Lower leg skin (tissue), 4 donors: Measurements from ENCODE around the gene ARFIP1. TPM values are rescaled to one million over a fixed set of nuclear protein-coding genes. Genes with fewer than 3 reads are reported as not detected.
A peak's percentile ranks its signal among the peaks of the same experiment; 100 is the strongest.

Experiments used
- DNase-seq, 2 donors: peaks; one replicate each; pipeline ENCODE4 v3.0.0-alpha.2; 2019; ENCODE audit warnings: low spot score in 2 of 2
- H3K4me3 ChIP-seq: fragments of 200-600 bp; sonication (generic); 2 replicates; pipeline ENCODE4 v1.5.1; 2017; ENCODE audit warnings: mild to moderate bottlenecking, low read depth; ENCODE audit not compliant: poor library complexity, severe bottlenecking
- CTCF ChIP-seq, 3 donors: fragments of 450-650 bp; IDR thresholded peaks; one replicate each; pipeline ENCODE4 v1.5.1; 2016; ENCODE audit warnings: antibody characterized with exemption in 3 of 3, mild to moderate bottlenecking in 3 of 3, moderate library complexity in 2 of 3
- POLR2A ChIP-seq, 2 donors: fragments of 450-650 bp; IDR thresholded peaks; one replicate each; pipeline ENCODE4 v1.6.1; 2016 to 2017; ENCODE audit warnings: antibody characterized with exemption in 2 of 2, mild to moderate bottlenecking in 1 of 2, moderate library complexity in 1 of 2
- WGBS, 2 donors: methylation state at CpG; one replicate each; pipeline ENCODE4 v1.1.5; 2018; 5-methylcytosine and 5-hydroxymethylcytosine counted together
- intact Hi-C: fragments of 100-400 bp; cut with DNase I; formaldehyde crosslinking; loops from one replicate; pipeline ENCODE4 v1.15.0; 2023; ENCODE audit warnings: low total_unique reads
- total RNA-seq, 4 donors: library from RNA; depleted of rRNA; stranded (reverse); fragments of >200 nt; gene quantifications; one replicate each; pipeline ENCODE4 v1.1.0, GENCODE V29; 2016

ARFIP1 gene
- total RNA-seq, 4 donors from 2014 or later, result 21.3 to 36.1 (median 33.2) TPM

- TF ChIP-seq POLR2A (IDR thresholded peaks at IDR 0.05), result no peak
- no peak for TF ChIP-seq CTCF (IDR thresholded peaks at IDR 0.05)
- no peak for DNase-seq
- WGBS, 2 donors, result 74 to 80% methylated on average over 2 of the region's 2 CpGs
- H3K4me3 ChIP-seq, result no peak overlapping the region
- intact Hi-C loops, result no loop called here
Measured at GRCh38 chr4:152942346-152942745, 162.6 kb downstream of the ARFIP1 start.

- H3K4me3 ChIP-seq, result no peak overlapping the region
- 44 to 64% methylated on average over 6 of the region's 6 CpGs for WGBS, 2 donors
- peak in 1 of 2 donors; percentile 41 for DNase-seq
- TF ChIP-seq POLR2A (IDR thresholded peaks at IDR 0.05) (no peak), CTCF (IDR thresholded peaks at IDR 0.05) (no peak)
- intact Hi-C loops, result no loop called here
Measured at GRCh38 chr4:152943672-152944071, 163.9 kb downstream of the ARFIP1 start.

- 59 to 67% methylated on average over 4 of the region's 4 CpGs for WGBS, 2 donors
- intact Hi-C loops, result no loop called here
- H3K4me3 ChIP-seq, result no peak overlapping the region
- TF ChIP-seq CTCF (IDR thresholded peaks at IDR 0.05), result no peak
- no peak for TF ChIP-seq POLR2A (IDR thresholded peaks at IDR 0.05)
- no peak for DNase-seq
Measured at GRCh38 chr4:152944666-152945320, 165.0 kb downstream of the ARFIP1 start.

GRCh38 chr4:152945639-152946038, 165.9 kb downstream of the ARFIP1 start:
- no peak for DNase-seq
- intact Hi-C loops, result no loop called here
- WGBS, 2 donors, result 86 to 96% methylated on average over 9 of the region's 9 CpGs
- no peak for TF ChIP-seq POLR2A (IDR thresholded peaks at IDR 0.05)
- TF ChIP-seq CTCF (IDR thresholded peaks at IDR 0.05), result no peak
- no peak overlapping the region for H3K4me3 ChIP-seq

- intact Hi-C loops, result no loop called here
- no peak for TF ChIP-seq POLR2A (IDR thresholded peaks at IDR 0.05)
- TF ChIP-seq CTCF (IDR thresholded peaks at IDR 0.05), result no peak
- no peak for DNase-seq
- WGBS, 2 donors, result 62 to 71% methylated on average over 4 of the region's 4 CpGs
- no peak overlapping the region for H3K4me3 ChIP-seq
Measured at GRCh38 chr4:152946446-152946845, 166.7 kb downstream of the ARFIP1 start.

GRCh38 chr4:152947311-152947710, 167.6 kb downstream of the ARFIP1 start:
- no peak for DNase-seq
- WGBS, 2 donors, result 82 to 89% methylated on average over 2 of the region's 2 CpGs
- H3K4me3 ChIP-seq, result no peak overlapping the region
- TF ChIP-seq CTCF (IDR thresholded peaks at IDR 0.05) (no peak), POLR2A (IDR thresholded peaks at IDR 0.05) (no peak)
- intact Hi-C loops, result no loop called here
